ENCODE data around the gene GRAMD1B. TPM values are rescaled to one million over a fixed set of nuclear protein-coding genes. Genes with fewer than 3 reads are reported as not detected.
"Not testable (repeated sequence)": the region's sequence is repeated elsewhere in the genome, so short reads cannot be mapped to it uniquely, and the experiment has no call there.

The GRAMD1B gene
- total RNA-seq, 4 donors from 2014 or later, result 2.2 to 4.0 (median 3.5) TPM

- intact Hi-C loops (cut with DNase I), result no loop called here
- H3K36me3 ChIP-seq, result no peaks in the 10 kb centered on the region
- no peak overlapping the region for H3K4me3 ChIP-seq
- WGBS, result 87% methylated on average over 8 of the region's 9 CpGs
- no peak overlapping the region for H3K27ac ChIP-seq (replicated peaks in 1 of 4)
- no peaks in the 10 kb centered on the region for H3K4me1 ChIP-seq
- no peaks in the 10 kb centered on the region for H3K9me3 ChIP-seq
- no peak for TF ChIP-seq POLR2A (IDR thresholded peaks at IDR 0.05; ENCODE audit: low read depth)
- no peak for TF ChIP-seq POLR2AphosphoS5 (IDR thresholded peaks at IDR 0.05)
- TF ChIP-seq CTCF (IDR thresholded peaks at IDR 0.05), result no peak
- no peak for TF ChIP-seq EP300 (IDR thresholded peaks at IDR 0.05)
- no peak for DNase-seq (ENCODE audit: extremely low spot score)
- H3K27me3 ChIP-seq, result peaks cover 0 to 14% (median 0%) of the 10 kb centered on the region in 4 donors
Observed at GRCh38 chr11:123570939-123571580, 141.0 kb downstream of the GRAMD1B start.

- H3K9me3 ChIP-seq; H3K4me3 ChIP-seq; H3K27ac ChIP-seq (replicated peaks in 1 of 4); intact Hi-C loops (cut with DNase I); H3K36me3 ChIP-seq; DNase-seq (ENCODE audit: extremely low spot score): not testable (repeated sequence)
- WGBS, result 96% methylated on average over 21 of the region's 21 CpGs
- Histone ChIP-seq H3K4me1 (peaks cover 0 to 13% (median 5%) of the 10 kb centered on the region in 4 donors), H3K27me3 (peaks cover 0 to 17% (median 0%) of the 10 kb centered on the region in 4 donors)
Observed at GRCh38 chr11:123572791-123573190, 142.7 kb downstream of the GRAMD1B start.

GRCh38 chr11:123573286-123573685, 143.2 kb downstream of the GRAMD1B start:
- TF ChIP-seq POLR2AphosphoS5 (IDR thresholded peaks at IDR 0.05), result no peak
- TF ChIP-seq EP300 (IDR thresholded peaks at IDR 0.05), result no peak
- TF ChIP-seq POLR2A (IDR thresholded peaks at IDR 0.05; ENCODE audit: low read depth), result no peak
- TF ChIP-seq CTCF (IDR thresholded peaks at IDR 0.05), result no peak
- H3K4me1 ChIP-seq, result peaks cover 0 to 13% (median 5%) of the 10 kb centered on the region in 4 donors
- DNase-seq (ENCODE audit: extremely low spot score), result no peak
- H3K27ac ChIP-seq (replicated peaks in 1 of 4), result no peak overlapping the region
- H3K9me3 ChIP-seq, result no peaks in the 10 kb centered on the region
- no peaks in the 10 kb centered on the region for H3K36me3 ChIP-seq
- H3K4me3 ChIP-seq, result no peak overlapping the region
- H3K27me3 ChIP-seq, result peaks cover 0 to 17% (median 0%) of the 10 kb centered on the region in 4 donors
- intact Hi-C loops (cut with DNase I), result no loop called here
- 44% methylated on average over 2 of the region's 2 CpGs for WGBS

- Histone ChIP-seq H3K4me3 (no peak overlapping the region), H3K9me3 (no peaks in the 10 kb centered on the region), H3K27ac (replicated peaks in 1 of 4) (no peak overlapping the region), H3K27me3 (peaks cover 0 to 32% (median 0%) of the 10 kb centered on the region in 4 donors), H3K4me1 (peaks cover 0 to 14% (median 8%) of the 10 kb centered on the region in 4 donors), H3K36me3 (no peaks in the 10 kb centered on the region)
- TF ChIP-seq POLR2AphosphoS5 (IDR thresholded peaks at IDR 0.05) (no peak), EP300 (IDR thresholded peaks at IDR 0.05) (no peak), POLR2A (IDR thresholded peaks at IDR 0.05; ENCODE audit: low read depth) (no peak), CTCF (IDR thresholded peaks at IDR 0.05) (no peak)
- 88% methylated on average over 7 of the region's 7 CpGs for WGBS
- no peak for DNase-seq (ENCODE audit: extremely low spot score)
- intact Hi-C loops (cut with DNase I), result loop anchor here (5.0 kb wide), 1 partner anchor 63 kb away; no protein-coding TSS in a partner anchor
Observed at GRCh38 chr11:123575441-123575840, 145.4 kb downstream of the GRAMD1B start.

GRCh38 chr11:123576082-123576481, 146.0 kb downstream of the GRAMD1B start:
- no peaks in the 10 kb centered on the region for H3K36me3 ChIP-seq
- peaks cover 0 to 18% (median 11%) of the 10 kb centered on the region in 4 donors for H3K4me1 ChIP-seq
- intact Hi-C loops (cut with DNase I), result loop anchor here (5.0 kb wide), 1 partner anchor 64 kb away; no protein-coding TSS in a partner anchor
- DNase-seq (ENCODE audit: extremely low spot score), result no peak
- no peak overlapping the region for H3K4me3 ChIP-seq
- 55% methylated on average over 3 of the region's 3 CpGs for WGBS
- H3K27ac ChIP-seq (replicated peaks in 1 of 4), result no peak overlapping the region
- no peak for TF ChIP-seq POLR2A (IDR thresholded peaks at IDR 0.05; ENCODE audit: low read depth)
- TF ChIP-seq CTCF (IDR thresholded peaks at IDR 0.05), result no peak
- TF ChIP-seq EP300 (IDR thresholded peaks at IDR 0.05), result no peak
- TF ChIP-seq POLR2AphosphoS5 (IDR thresholded peaks at IDR 0.05), result no peak
- H3K27me3 ChIP-seq, result peaks cover 0 to 33% (median under 1%) of the 10 kb centered on the region in 4 donors
- H3K9me3 ChIP-seq, result no peaks in the 10 kb centered on the region
